HG03565 (cell line): ENCODE results near the gene CHAF1B.

Source experiments
- ATAC-seq: cut with Tn5 transposase; IDR thresholded peaks from one replicate; pipeline ENCODE4 v1.9.1; 2021; ENCODE audit warnings: mild to moderate bottlenecking, moderate library complexity; ENCODE audit not compliant: unreplicated experiment

The CHAF1B gene

DNA sequence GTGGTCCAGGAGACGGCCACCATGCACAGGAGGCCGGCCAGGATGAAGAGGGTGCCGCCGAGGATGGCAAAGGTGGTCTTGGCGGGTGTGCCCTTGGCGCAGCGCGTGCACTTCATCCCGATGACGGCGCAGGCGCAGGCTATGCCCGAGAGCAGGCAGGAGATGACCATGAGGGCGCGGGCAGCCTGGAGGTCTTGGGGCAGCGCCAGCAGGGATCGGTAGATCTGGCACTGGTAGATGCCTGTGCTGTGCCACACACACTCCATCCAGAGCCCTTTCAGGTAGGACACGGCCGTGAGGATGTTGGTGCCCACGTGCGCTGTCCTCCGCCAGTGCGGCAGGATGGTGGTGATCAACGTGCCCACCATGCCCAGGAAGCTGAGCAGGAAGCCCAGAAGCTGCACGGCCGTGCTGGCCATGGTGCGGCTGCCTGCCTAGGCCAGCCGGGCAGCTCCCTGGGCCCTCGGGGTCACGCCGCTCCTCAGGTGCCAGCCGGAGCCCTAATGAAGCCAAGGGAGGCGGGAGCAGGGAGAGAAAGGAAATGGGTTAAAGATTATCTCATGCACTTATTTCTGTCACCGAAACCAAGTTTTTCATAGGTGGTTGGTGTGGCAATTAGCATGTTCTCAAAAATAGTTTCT is 76.2 kb downstream of the CHAF1B start:
- no peak for ATAC-seq

DNA sequence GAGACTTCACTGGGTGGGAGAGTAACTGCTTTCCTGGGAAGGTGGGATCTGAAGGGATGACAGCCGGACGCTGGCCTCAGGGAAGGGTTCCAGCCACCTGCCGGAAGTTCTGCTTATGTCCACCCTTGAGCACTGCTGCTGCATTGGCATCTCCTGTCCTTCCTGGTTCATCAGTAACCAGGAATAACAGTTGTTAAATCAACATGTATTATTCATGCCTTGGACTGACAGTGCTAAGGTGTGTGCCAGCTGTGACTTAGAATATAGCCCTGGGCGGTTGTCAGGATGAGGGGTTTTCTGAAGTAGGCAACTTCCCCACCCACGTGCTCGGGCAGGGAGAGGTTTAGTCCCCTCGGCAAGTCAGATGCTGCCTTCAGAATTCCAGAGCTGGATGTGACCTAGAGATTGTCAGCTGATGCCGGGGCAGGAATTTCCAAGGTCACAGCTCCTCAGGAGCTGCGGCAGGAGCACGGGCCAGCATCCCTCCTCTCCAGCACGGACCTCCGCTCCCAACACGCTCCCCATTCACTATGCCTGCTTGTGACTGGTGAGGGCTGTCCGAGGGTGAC is 76.8 kb downstream of the CHAF1B start:
- no peak for ATAC-seq

DNA sequence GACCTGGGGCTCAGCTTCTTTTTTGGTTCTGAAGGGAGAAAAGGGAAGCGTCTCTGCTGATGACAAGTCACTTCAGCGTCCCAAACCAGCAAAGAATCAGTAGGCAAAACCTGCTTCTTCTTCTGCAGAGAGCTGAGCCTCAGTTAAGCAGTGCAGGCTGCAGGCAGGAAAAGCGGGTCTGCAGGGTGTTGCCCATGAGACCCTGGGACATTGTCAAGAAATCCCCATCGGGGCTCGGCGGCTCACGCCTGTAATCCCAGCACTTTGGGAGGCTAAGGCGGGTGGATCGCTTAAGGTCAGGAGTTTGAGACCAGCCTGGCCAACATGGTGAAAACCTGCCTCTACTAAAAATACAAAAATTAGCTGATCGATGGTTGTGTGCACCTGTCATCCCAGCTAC is 78.0 kb downstream of the CHAF1B start:
- ATAC-seq = no peak

- no peak for ATAC-seq
Observed at GRCh38 chr21:36463991-36464390, 78.8 kb downstream of the CHAF1B start.

- ATAC-seq = no peak
Observed at GRCh38 chr21:36464590-36464989, 79.4 kb downstream of the CHAF1B start.

DNA sequence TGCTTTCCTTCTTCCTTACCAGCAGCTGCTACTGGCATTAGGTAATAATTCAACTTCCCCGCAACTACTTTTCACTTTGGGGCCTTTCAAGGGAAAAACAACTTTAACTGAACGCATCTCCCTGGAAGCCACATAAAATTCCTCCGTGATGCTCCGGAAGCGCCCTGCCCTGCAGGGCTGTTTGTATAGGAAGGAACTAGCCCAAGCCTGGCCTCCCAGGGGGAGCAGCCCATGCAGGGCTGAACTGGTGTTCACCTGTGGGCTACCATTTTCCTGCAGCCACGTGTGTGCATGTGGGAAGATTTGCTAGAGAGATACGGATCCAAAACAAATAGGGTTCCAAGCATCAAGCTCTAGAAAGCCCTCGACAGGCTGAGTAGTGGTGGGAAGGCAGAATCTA is 80.3 kb downstream of the CHAF1B start:
- ATAC-seq = no peak

GRCh38 chr21:36466061-36466511 is 80.9 kb downstream of the CHAF1B start:
- ATAC-seq = no peak
